Stimulated activated CD8-positive, alpha-beta memory T cell treated with anti-CD3 and anti-CD28 coated beads, Interleukin-7, amount 100 ng/mL, for 4 hours (primary cell): ENCODE results near the gene RIPK3.
"Not testable (repeated sequence)": the region's sequence is repeated elsewhere in the genome, so short reads cannot be mapped to it uniquely, and the experiment has no call there.

Source experiments
- DNase-seq, 2 donors: peaks; one replicate each; pipeline ENCODE4 v3.0.0-alpha.2; 2020; ENCODE audit warnings: low read depth in 2 of 2

The RIPK3 gene

GRCh38 chr14:24369907-24370687, 30.3 kb upstream of the RIPK3 start:
- no peak for DNase-seq

- DNase-seq = no peak
Measured at GRCh38 chr14:24369463-24369862, 29.7 kb upstream of the RIPK3 start.

- peak in 1 of 2 donors; percentile 43 for DNase-seq
Measured at GRCh38 chr14:24368562-24369252, 28.9 kb upstream of the RIPK3 start.

GRCh38 chr14:24368212-24368561, 28.4 kb upstream of the RIPK3 start:
- no peak for DNase-seq

GRCh38 chr14:24367514-24368211, 27.9 kb upstream of the RIPK3 start, which contains the start of gene NFATC4:
Gene NFATC4, plus strand, starts transcription at chr14:24368184. Its CDS starts 157 bp downstream, at chr14:24368341.
- DNase-seq = no peak

- DNase-seq = no peak
Measured at GRCh38 chr14:24366721-24367513, 27.1 kb upstream of the RIPK3 start.

- DNase-seq = no peak
Measured at GRCh38 chr14:24366413-24366720, 26.6 kb upstream of the RIPK3 start.

GRCh38 chr14:24365600-24366412, 26.0 kb upstream of the RIPK3 start:
- DNase-seq = peak; percentile 51 to 57

GRCh38 chr14:24364841-24365240, 25.1 kb upstream of the RIPK3 start:
- no peak for DNase-seq

- DNase-seq = no peak
Measured at GRCh38 chr14:24363401-24363800, 23.6 kb upstream of the RIPK3 start.

GRCh38 chr14:24362241-24362960, 22.6 kb upstream of the RIPK3 start:
- no peak for DNase-seq

- no peak for DNase-seq
Measured at GRCh38 chr14:24361326-24361725, 21.5 kb upstream of the RIPK3 start.

- DNase-seq = no peak
Measured at GRCh38 chr14:24360281-24360680, 20.5 kb upstream of the RIPK3 start.

- no peak for DNase-seq
Measured at GRCh38 chr14:24356208-24356607, 16.4 kb upstream of the RIPK3 start.

- DNase-seq = no peak
Measured at GRCh38 chr14:24355009-24355408, 15.2 kb upstream of the RIPK3 start.

GRCh38 chr14:24354482-24354825, 14.7 kb upstream of the RIPK3 start:
- DNase-seq = not testable (repeated sequence)

GRCh38 chr14:24353559-24354481, 14.0 kb upstream of the RIPK3 start:
- DNase-seq = no peak

GRCh38 chr14:24351517-24351916, 11.7 kb upstream of the RIPK3 start:
- no peak for DNase-seq

- no peak for DNase-seq
Measured at GRCh38 chr14:24349742-24350141, 10.0 kb upstream of the RIPK3 start.
